WTC11 (cell line): ENCODE measurements around the gene BCAR3. TPM values are rescaled to one million over a fixed set of nuclear protein-coding genes. Genes with fewer than 3 reads are reported as not detected.

Experiments
- ATAC-seq: fragments of 200-7000 bp; cut with Tn5 transposase; 2 replicates; pipeline ENCODE4 v1.10.0; 2021; ENCODE audit warnings: mild to moderate bottlenecking, moderate library complexity
- CTCF ChIA-PET: fragments of 300-600 bp; sonication (Branson Sonifier 250); formaldehyde crosslinking; loops from one replicate; lab custom pipeline; 2021; ENCODE audit warnings: antibody characterized with exemption; lab: Charles Lee
- POLR2A ChIA-PET: fragments of 350-600 bp; sonication (Branson Sonifier 250); formaldehyde crosslinking; loops from one replicate; lab custom pipeline; 2021; ENCODE audit warnings: antibody characterized with exemption; lab: Charles Lee
- DNase-seq: peaks from one replicate; pipeline ENCODE4 v3.0.0; 2021; ENCODE audit warnings: low spot score
- H3K27ac Mint-ChIP-seq: 2 replicates; pipeline ENCODE4 v1.8.0; 2021; ENCODE audit warnings: mixed read lengths
- H3K27me3 Mint-ChIP-seq: 2 replicates; pipeline ENCODE4 v1.8.0; 2021; ENCODE audit warnings: low read depth, mild to moderate bottlenecking, moderate library complexity, mixed read lengths
- H3K36me3 Mint-ChIP-seq: 2 replicates; pipeline ENCODE4 v1.8.0; 2021; ENCODE audit warnings: mixed read lengths
- H3K4me1 Mint-ChIP-seq: 2 replicates; pipeline ENCODE4 v1.8.0; 2022; ENCODE audit warnings: mixed read lengths
- H3K4me3 Mint-ChIP-seq: 2 replicates; pipeline ENCODE4 v1.8.0; 2021; ENCODE audit warnings: mild to moderate bottlenecking, moderate library complexity, mixed read lengths
- H3K9me3 Mint-ChIP-seq: 2 replicates; pipeline ENCODE4 v1.8.0; 2021; ENCODE audit warnings: mixed read lengths
- ARID4B ChIP-seq: sonication (generic); formaldehyde crosslinking; IDR thresholded peaks from 2 replicates; pipeline ENCODE4 v1.8.0; 2023; ENCODE audit warnings: missing genetic modification reagents, mild to moderate bottlenecking, borderline replicate concordance
- ATF6 ChIP-seq: sonication (generic); formaldehyde crosslinking; IDR thresholded peaks from 2 replicates; pipeline ENCODE4 v1.8.1; 2023; ENCODE audit warnings: mild to moderate bottlenecking, missing genetic modification reagents
- ELF4 ChIP-seq: sonication (generic); formaldehyde crosslinking; IDR thresholded peaks from 2 replicates; pipeline ENCODE4 v1.8.1; 2022; ENCODE audit warnings: low read depth, mild to moderate bottlenecking, moderate library complexity, missing genetic modification reagents
- FOXJ3 ChIP-seq: sonication (generic); formaldehyde crosslinking; IDR thresholded peaks from 2 replicates; pipeline ENCODE4 v1.9.0; 2021; ENCODE audit warnings: missing genetic modification reagents, mild to moderate bottlenecking, borderline replicate concordance
- FOXP1 ChIP-seq: sonication (generic); formaldehyde crosslinking; IDR thresholded peaks from 2 replicates; pipeline ENCODE4 v1.8.0; 2022; ENCODE audit warnings: missing genetic modification reagents, mild to moderate bottlenecking, moderate library complexity, borderline replicate concordance
- GABPB1 ChIP-seq: sonication (generic); formaldehyde crosslinking; IDR thresholded peaks from 2 replicates; pipeline ENCODE4 v1.8.1; 2023; ENCODE audit warnings: mild to moderate bottlenecking, missing genetic modification reagents
- IRF1 ChIP-seq: sonication (generic); formaldehyde crosslinking; IDR thresholded peaks from 2 replicates; pipeline ENCODE4 v1.8.0; 2023; ENCODE audit warnings: missing genetic modification reagents
- MAX ChIP-seq: sonication (generic); formaldehyde crosslinking; IDR thresholded peaks from 2 replicates; pipeline ENCODE4 v1.8.0; 2022; ENCODE audit warnings: mild to moderate bottlenecking, missing genetic modification reagents
- NFE2L1 ChIP-seq: sonication (generic); formaldehyde crosslinking; IDR thresholded peaks from 2 replicates; pipeline ENCODE4 v1.8.1; 2023; ENCODE audit warnings: missing genetic modification reagents
- NR1H2 ChIP-seq: sonication (generic); formaldehyde crosslinking; IDR thresholded peaks from 2 replicates; pipeline ENCODE4 v1.9.0; 2021; ENCODE audit warnings: mild to moderate bottlenecking, moderate library complexity, missing genetic modification reagents
- OVOL2 ChIP-seq: fragments of 250-450 bp; sonication (Bioruptor Pico); IDR thresholded peaks from 2 replicates; pipeline ENCODE4 v1.9.0; 2021; ENCODE audit warnings: mild to moderate bottlenecking, borderline replicate concordance
- SMAD4 ChIP-seq: sonication (generic); formaldehyde crosslinking; IDR thresholded peaks from 2 replicates; pipeline ENCODE4 v1.8.0; 2022; ENCODE audit warnings: mild to moderate bottlenecking, missing genetic modification reagents
- SOX15 ChIP-seq: fragments of 250-450 bp; sonication (Bioruptor Pico); IDR thresholded peaks from 2 replicates; pipeline ENCODE4 v1.9.0; 2021; ENCODE audit warnings: mild to moderate bottlenecking
- TCF7 ChIP-seq: sonication (generic); formaldehyde crosslinking; IDR thresholded peaks from 2 replicates; pipeline ENCODE4 v1.8.0; 2022; ENCODE audit warnings: mild to moderate bottlenecking, low read depth, missing genetic modification reagents, moderate library complexity
- ZBTB21 ChIP-seq: sonication (generic); formaldehyde crosslinking; IDR thresholded peaks from 2 replicates; pipeline ENCODE4 v1.8.1; 2023; ENCODE audit warnings: mild to moderate bottlenecking, missing genetic modification reagents, borderline replicate concordance
- ZBTB43 ChIP-seq: sonication (generic); formaldehyde crosslinking; IDR thresholded peaks from 2 replicates; pipeline ENCODE4 v1.8.1; 2023; ENCODE audit warnings: mild to moderate bottlenecking, missing genetic modification reagents
- ZNF263 ChIP-seq: sonication (generic); formaldehyde crosslinking; IDR thresholded peaks from 2 replicates; pipeline ENCODE4 v1.8.1; 2022; ENCODE audit warnings: low read depth, mild to moderate bottlenecking, moderate library complexity, missing genetic modification reagents
- ZNF425 ChIP-seq: fragments of 250-450 bp; sonication (Bioruptor Pico); conservative IDR thresholded peaks from 2 replicates; pipeline ENCODE4 v1.9.0; 2021; ENCODE audit warnings: mild to moderate bottlenecking
- total RNA-seq: library from RNA; stranded (reverse); gene quantifications from 3 replicates; pipeline ENCODE4 v1.2.3, GENCODE V29; 2021

Gene BCAR3
- total RNA-seq, 1 experiment from 2014 or later: 14.8 TPM

- TF ChIP-seq ZNF263: no peak
- TF ChIP-seq, all 79 proteins: peak for 0
Measured at GRCh38 chr1:93712741-93713140, 31.1 kb upstream of the BCAR3 start (continued).

- no peaks in the 10 kb centered on the region for H3K27me3 Mint-ChIP-seq
- H3K9me3 Mint-ChIP-seq: no peaks in the 10 kb centered on the region
- CTCF ChIA-PET: interaction anchor here (0.8 to 1.3 kb wide), 3 partner anchors 25 to 134 kb away, joined by 3 read pairs; no protein-coding TSS in a partner anchor
- no peak for DNase-seq
- no peak overlapping the region for H3K4me3 Mint-ChIP-seq
- peaks cover 12% of the 10 kb centered on the region for H3K4me1 Mint-ChIP-seq
- no peaks in the 10 kb centered on the region for H3K36me3 Mint-ChIP-seq
- ATAC-seq: no peak
- no peak overlapping the region for H3K27ac Mint-ChIP-seq
- POLR2A ChIA-PET: no interaction called here
- TF ChIP-seq ZBTB43 (CRISPR knock-in tag): no peak
Measured at GRCh38 chr1:93710499-93711453, 29.1 kb upstream of the BCAR3 start.

- POLR2A ChIA-PET: no interaction called here
- Mint-ChIP-seq H3K9me3 (no peaks in the 10 kb centered on the region), H3K27ac (no peak overlapping the region), H3K27me3 (no peaks in the 10 kb centered on the region), H3K4me1 (peaks cover 15% of the 10 kb centered on the region), H3K36me3 (no peaks in the 10 kb centered on the region)
- DNase-seq (no peak), ATAC-seq (no peak; the same call in 1 of the 2 replicates)
- TF ChIP-seq FOXJ3 (no peak), FOXP1 (CRISPR knock-in tag) (no peak), ARID4B (CRISPR knock-in tag) (no peak), ATF6 (CRISPR knock-in tag) (no peak), ZNF263 (no peak), TCF7 (CRISPR knock-in tag) (no peak), GABPB1 (CRISPR knock-in tag) (no peak), SMAD4 (CRISPR knock-in tag) (no peak), NR1H2 (CRISPR knock-in tag) (no peak), ZBTB21 (CRISPR knock-in tag) (no peak), NFE2L1 (no peak), SOX15 (no peak), ELF4 (no peak), MAX (CRISPR knock-in tag) (no peak), IRF1 (CRISPR knock-in tag) (no peak), ZNF425 (CRISPR knock-in tag) (no peak), OVOL2 (CRISPR knock-in tag) (no peak)
- TF ChIP-seq, all 79 proteins: peak for 0
- CTCF ChIA-PET: interaction anchor here (1.0 to 1.3 kb wide), 2 partner anchors 79 to 105 kb away, joined by 3 to 4 read pairs; no protein-coding TSS in a partner anchor
- no peak overlapping the region for H3K4me3 Mint-ChIP-seq
Measured at GRCh38 chr1:93708734-93709481, 27.3 kb upstream of the BCAR3 start.
